ENCODE data around the gene RPS24.
"Not testable (repeated sequence)": the region's sequence is repeated elsewhere in the genome, so short reads cannot be mapped to it uniquely, and the experiment has no call there.

Gene RPS24

DNA sequence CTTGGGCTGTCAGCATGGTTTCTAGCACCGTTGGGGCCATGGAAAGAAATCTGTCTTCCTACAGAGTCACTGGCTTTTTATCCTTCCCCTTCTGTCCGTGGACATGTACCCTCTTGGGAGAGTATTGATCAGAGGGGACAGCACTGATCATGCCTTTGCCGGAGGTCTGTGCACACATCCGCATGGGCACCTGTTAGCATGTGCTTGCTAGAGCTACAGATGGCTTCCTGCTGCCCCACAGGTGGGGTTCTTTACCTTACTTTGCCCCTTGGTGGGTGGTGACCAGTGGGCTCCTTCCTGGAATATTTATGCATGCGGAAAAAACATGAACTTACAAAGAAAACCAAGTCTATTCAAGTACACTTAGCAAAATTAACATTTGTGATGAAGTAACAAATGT is 24.9 kb downstream of the RPS24 start:
- DNase-seq = no peak

DNA sequence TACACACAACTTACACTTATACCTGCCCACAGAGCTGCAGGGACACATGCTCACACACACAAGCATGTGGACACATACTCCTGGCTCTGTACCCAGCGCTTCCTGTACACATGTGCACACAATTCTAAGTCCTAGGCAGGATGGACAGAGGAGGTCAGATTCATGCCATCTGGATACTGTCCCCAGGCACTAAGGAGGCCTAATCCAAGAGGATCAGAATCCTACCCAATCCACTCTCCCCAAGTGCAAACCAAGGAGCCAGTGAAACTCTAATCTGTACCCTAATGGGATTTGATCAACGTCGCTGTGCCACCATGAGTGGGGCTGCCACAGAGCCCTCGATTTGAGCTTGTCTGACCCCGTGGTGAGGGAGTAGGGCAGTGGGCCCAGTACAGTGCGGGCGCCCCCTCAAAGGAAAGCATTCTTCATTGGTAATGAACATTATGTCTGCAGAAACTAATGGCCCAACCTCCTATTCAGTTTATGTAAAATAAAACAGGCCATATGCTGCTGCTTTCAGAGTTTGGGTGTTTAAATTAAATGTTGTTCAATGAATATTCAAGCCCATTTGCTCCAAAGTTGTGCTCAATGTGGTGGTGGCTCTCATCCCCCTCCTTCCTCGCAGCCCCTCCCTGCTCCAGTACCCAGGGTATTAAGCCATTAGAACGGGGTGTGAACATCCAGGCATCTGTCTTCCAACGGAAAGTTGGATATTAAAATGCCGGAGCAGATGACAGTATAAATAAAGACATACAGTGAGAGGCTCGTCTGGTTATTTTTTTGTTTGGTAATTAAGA is 26.4 kb downstream of the RPS24 start:
- no peak for DNase-seq

DNA sequence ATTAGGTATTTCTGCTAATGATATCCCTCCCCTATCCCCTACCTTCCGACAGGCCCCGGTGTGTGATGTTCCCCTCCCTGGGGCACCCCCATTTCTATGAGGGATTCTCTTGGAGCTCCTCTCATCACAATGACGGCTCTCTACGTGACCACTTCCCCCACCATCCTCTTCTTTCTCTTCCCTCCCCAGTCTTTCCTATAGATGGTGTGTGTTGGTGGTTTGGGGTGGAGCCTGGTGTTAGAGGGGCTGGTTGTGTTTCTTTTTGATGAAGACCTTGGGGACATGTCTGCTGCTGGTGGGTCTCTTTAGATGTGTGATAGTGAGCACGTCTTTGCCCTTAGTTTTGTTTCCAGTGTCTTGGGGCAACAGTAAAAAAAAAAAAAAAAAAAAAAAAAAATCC is 28.6 kb downstream of the RPS24 start:
- DNase-seq = no peak

DNA sequence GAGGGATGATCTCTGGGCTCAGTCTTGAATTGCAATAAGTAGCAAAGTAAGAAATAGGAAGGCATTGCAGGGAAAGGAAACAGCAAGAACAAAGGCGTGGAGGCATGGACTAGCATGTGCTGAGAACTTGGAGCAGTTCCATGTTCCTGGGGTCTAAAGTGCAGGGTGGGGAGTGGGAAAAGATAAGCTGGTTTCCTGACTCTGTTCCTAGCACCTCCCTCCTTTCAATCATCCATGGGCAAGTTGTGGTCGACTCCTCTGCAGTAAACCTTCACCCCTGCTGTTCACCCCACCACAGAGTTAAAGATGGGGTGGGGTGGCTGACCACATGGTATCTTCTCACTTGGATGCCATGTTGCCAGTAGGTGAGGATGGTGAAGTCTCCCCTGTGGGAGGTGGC is 29.6 kb downstream of the RPS24 start:
- DNase-seq = no peak

DNA sequence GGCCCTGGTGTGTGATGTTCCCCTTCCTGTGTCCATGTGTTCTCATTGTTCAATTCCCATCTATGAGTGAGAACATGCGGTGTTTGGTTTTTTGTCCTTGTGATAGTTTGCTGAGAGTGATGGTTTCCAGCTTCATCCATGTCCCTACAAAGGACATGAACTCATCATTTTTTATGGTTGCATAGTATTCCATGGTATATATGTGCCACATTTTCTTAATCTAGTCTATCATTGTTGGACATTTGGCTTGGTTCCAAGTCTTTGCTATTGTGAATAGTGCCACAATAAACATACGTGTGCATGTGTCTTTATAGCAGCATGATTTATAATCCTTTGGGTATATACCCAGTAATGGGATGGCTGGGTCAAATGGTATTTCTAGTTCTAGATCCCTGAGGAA is 31.3 kb downstream of the RPS24 start:
- not testable (repeated sequence) for DNase-seq

DNA sequence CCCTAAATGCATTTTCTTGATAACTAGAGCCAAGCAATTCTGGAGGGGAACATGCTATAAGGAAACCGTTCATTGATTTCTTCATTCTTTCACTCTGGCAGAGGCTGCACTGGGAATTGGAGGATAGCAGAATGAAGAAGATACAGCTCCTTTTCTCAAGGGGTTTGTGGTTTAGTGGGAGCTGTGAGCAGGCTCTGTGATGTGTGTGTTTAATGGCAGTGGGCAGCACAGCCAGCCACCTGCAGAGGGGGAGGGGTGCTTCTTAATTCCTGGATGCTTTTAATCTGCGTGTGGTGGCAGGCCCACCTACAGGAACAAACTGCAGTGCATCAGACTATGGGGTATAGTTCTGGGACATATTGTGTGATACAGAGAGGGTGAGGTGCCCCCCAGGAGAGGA is 31.9 kb downstream of the RPS24 start:
- no peak for DNase-seq

DNA sequence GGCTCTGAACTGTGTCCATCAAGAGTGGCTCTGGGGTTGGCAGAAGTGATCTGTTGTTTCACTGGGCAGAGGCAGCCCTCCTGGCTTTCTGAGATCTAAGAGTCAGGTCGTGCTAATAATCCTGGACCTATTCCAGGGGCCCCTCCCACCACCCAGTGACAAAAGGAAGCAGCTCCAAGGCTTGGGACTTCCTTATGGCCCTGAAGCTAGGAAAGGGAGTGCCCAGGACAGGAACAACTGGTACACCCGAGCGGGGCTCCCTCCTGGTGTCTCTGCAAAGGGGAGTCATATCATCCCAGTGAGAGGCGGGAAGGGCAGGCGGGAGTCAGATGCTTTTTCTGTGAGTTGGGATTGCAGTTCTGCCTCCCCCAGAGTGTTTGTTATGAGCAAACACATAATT is 32.3 kb downstream of the RPS24 start:
- no peak for DNase-seq

DNA sequence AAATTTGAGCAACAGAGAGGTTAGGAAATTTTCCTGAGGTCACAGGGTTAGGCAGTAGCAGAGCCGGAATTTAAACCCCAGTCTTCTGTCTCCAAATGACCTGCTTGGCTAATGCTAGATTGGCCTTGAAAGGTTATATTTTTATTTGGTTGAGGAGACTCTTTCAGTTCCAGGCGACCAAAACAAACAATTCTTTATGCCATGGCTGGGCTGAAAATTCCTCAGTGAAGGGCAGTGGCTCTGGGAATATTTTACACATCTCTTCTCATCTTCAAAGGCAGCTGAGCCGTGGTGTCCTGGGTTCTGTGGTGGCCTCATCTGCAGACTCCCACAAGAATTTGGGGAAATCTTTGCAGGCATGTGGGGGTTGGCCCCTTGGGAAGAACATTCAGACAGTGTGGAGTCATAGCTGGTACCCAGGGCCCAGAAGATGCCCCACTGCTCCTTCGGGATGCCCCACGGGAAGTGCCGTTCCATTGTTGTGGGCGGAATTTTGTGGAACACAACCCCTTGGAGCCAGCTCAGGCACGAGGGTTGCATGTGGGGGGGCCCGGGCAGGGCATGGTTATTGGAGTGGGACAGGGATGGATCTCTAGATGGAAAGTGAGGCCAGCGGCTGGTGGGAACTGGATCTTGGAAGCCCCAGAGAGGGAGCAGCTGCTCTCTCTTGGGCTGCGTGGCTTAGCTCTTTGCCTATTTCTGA is 33.2 kb downstream of the RPS24 start:
- no peak for DNase-seq

DNA sequence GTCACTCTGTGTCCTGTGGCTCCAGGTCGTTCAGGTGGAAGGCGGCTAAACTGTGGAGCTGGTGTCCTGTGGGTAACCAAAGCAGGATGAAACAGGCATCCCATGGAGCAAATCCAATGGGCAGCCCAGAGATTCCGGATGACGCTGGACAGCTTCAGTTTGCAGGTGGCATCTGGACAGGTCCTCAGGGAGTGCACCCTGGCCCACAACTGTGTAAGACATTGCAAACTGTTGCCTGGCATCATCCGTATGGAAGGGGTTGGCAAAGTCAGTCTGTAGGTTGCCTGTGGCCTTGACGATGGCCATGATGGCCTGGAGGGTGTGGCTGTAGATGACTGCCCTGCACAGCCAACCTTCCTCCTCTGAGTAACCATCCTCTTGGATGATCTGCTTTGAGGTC is 35.5 kb downstream of the RPS24 start:
- no peak for DNase-seq

DNA sequence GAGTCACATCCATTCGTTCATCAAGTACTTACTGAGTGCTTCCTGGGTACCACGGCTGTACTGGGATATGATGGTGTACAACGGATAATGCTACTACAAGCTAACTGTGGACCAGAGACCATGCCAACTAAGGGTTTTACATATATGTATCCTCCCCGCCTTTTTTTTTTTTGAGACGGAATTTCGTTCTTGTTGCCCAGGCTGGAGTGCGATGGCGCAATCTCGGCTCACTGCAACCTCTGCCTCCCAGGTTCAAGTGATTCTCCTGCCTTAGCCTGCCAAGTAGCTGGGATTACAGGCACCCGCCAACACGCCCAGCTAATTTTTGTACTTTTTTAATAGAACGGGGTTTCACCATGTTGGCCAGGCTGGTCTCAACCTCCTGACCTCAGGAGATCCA is 36.4 kb downstream of the RPS24 start:
- DNase-seq = not testable (repeated sequence)

DNA sequence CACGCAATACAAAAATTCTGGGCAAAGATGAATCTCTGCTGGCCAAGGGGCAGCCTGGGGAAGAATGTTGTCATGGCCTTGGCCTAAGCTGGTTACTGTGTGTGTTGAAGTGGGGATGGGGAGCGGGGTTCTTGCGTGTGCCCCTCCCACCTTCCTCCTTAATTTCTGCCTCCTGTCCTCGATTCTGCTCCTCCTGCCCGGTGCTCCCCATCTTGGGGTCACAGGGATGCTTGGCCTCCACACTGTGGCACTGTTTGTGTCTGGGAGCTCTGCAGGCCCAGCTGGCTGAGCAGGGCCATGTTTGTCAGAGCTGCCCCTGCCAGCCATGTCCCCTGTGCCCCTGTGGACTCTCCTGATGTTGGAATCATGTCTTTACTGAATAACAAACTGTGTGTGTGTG is 37.1 kb downstream of the RPS24 start:
- DNase-seq = no peak

DNA sequence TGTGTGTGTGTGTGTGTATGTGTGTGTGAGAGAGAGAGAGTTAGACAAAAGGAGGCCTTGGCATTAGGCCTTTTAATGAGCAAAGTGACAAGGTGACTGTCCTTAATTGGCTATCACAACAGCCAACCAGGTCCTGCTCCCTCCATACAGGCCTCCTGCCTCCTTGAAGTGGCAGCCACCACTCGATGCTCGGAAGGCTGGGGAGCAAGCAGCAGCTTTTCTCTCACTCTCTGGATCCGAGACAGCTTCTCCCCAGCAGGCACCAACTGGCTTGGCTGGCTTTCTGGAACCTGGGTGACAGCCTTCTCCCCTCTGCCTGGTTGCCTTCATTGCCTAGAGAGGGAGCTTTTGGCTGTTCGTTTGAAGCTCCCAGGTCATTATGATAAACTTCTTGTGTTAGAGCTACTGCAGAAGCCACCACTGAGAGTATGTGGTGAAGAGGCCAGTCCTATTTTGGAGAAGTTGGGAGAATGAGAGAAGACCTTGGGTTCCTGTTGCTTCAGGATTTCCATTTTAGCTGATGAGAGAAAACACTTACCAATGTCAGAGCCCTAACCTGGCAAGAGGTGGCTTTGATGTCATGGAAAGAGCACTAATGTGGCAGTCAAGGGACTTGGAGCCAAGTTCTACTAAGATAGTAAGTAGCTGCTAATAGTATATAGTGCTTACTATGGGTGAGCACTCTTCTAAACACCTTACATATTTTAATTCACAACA is 37.6 kb downstream of the RPS24 start:
- DNase-seq = no peak

DNA sequence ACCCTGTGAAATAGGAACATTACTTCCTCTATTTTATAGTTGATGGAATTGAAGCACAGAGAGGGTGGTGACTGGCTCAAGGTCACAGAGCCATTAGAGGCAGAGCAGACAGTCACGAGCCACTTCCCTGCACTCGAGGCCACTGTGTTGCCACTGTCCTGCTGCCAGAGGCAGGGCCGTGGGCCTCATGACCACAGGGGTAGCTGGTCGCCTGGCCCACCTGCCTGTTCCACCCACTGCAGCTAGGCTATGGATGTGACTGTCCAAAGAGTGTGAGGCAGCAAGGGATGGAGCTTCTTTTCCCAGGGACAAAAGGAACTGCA is 38.2 kb downstream of the RPS24 start:
- DNase-seq = no peak

DNA sequence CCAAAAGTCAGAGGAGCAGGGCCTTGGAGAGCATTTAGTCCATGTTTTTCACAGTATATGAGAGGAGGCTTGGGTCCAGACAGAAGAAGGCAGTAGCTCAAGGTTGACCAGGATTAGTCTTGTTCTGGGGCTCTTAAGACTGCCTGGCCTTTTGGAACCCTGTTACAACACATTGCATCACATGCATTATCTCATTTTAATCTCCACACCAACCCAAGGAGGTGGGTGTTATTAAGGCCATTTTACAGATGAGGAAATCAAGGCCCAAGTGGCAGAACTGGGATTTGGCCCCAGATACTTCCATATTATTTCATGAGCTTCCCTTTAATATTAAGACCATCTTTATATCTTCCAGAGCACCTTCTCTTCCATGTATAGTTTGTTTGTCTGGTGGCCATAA is 38.8 kb downstream of the RPS24 start:
- no peak for DNase-seq

DNA sequence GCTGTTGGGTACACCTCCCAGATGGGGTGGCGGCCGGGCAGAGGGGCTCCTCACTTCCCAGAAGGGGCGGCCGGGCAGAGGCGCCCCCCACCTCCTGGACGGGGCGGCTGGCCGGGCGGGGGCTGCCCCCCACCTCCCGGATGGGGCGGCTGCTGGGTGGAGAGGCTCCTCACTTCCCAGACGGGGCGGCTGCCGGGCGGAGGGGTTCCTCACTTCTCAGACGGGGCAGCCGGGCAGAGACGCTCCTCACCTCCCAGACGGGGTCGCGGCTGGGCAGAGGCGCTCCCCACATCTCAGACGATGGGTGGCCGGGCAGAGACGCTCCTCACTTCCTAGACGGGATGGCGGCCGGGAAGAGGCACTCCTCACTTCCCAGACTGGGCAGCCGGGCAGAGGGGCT is 42.1 kb downstream of the RPS24 start:
- DNase-seq = not testable (repeated sequence)

DNA sequence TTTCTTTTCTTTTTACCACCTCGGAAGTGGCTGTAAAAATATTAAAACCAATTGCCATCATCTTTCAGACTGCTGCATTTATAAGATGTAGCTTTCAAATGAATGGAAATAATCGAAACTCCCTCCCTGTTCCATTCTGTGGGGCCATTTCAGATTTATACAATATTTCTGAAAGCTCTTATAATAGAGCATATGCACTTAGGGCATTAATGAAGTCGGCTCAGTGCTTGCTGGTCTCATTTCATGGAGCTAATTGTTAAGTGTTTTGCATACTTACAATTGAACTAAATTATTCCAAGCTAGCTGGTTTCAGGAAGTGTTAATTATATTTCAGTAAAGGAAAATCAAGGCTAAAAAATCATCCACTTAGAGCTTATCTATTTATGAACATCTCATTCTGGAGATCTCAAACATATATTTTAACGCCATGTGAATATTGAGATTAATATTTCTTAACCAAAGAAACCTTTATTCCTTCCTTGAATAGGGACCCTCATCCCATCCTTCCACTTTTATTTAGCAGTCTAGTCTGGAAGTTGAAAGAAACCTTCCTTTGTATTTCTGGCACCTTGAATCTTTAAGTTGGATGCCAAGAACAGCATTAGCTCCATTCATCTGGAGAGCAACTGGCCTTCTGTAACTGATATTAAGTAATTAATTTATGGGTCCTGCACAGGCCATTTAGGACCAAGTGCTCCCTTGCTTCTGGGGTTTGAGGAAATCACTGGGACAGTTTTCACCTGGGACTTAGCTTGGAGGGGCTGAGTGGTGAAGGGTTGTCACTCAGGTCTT is 45.1 kb downstream of the RPS24 start:
- DNase-seq = no peak

DNA sequence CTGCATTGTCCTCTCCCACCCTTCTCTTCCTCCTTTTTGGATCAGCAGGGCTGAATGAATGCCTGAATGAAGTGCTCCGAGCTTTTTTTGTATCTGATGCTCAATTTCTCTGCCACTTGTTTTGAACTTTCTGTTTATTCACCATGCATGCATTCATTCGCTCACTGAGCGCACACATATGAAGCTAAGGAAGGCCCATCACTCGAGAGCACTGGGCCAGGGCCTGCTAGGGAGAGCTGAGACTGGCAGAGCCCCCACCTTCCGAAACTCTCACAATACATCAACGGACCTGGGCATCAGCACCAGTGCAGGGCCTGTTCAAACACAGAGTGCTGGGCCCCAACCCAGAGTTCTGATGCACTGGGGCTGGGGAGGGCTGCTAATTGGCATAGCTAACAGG is 45.7 kb downstream of the RPS24 start:
- DNase-seq = no peak

DNA sequence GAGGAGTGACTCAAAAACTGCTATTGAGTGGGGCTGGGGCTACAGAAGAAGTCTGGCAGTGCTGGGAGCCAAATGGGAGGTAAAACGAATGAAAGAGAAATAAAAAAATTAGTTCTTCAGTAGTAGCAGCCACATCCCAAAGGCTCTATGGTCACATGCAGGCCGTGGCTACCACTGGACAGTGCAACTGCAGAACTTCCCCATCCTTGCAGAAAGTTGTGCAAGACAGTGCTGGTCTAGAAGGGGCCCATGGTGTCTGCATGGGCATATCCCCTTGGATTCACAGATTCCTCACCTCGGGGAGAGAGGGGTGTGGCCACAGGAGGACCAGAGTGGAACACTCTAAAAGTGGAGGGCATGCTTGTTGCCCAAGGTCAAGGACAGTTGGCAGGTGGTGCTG is 47.6 kb downstream of the RPS24 start:
- no peak for DNase-seq

DNA sequence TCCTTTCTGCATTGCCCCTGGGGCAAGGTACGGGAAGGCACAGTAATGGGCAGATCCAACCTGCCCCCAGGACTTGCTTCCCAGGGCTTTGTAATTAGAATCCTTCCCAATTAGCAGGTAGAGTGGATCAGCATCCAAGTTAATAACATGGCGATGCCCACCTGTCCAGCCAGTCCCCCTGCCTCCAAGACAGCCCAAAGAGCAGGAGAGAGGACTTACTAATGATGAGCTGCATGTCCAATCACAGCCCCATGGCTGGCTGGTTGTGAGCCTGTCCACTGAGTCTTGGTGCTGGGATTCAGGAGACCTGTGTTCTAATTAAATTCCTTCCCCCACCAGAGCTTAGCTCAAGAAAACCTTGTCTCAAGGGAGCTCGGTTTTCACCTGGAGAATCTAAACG is 49.0 kb downstream of the RPS24 start:
- DNase-seq = no peak
